DND-41 (cell line): ENCODE data around the gene OR5H1.
"Not testable (repeated sequence)": the region's sequence is repeated elsewhere in the genome, so short reads cannot be mapped to it uniquely, and the experiment has no call there.

ENCODE experiments used
- ATAC-seq: fragments of 200-7000 bp; cut with Tn5 transposase; 3 replicates; pipeline ENCODE4 v1.9.1; 2021; ENCODE audit warnings: low read depth; ENCODE audit not compliant: insufficient read depth
- DNase-seq: peaks from one replicate; pipeline ENCODE4 v3.0.0-alpha.2; 2020
- H2AFZ ChIP-seq: 2 replicates; pipeline ENCODE4 v1.6.0; 2012; ENCODE audit warnings: low read depth, low read length
- H3K27ac ChIP-seq: 2 replicates; pipeline ENCODE4 v1.5.1; 2012; ENCODE audit warnings: low read length, inconsistent platforms
- H3K27me3 ChIP-seq: fragments of 200-600 bp; sonication (generic); 2 replicates; pipeline ENCODE4 v1.6.0; 2012; ENCODE audit warnings: low read length, mild to moderate bottlenecking, inconsistent platforms; ENCODE audit not compliant: insufficient read depth, poor library complexity
- H3K36me3 ChIP-seq: 2 replicates; pipeline ENCODE4 v1.5.1; 2012; ENCODE audit warnings: low read length, inconsistent platforms; ENCODE audit not compliant: insufficient read depth
- H3K4me1 ChIP-seq: 2 replicates; pipeline ENCODE4 v1.5.1; 2012; ENCODE audit warnings: mild to moderate bottlenecking, low read length; ENCODE audit not compliant: insufficient read depth
- H3K4me2 ChIP-seq: 2 replicates; pipeline ENCODE4 v1.6.0; 2012; ENCODE audit warnings: mild to moderate bottlenecking, moderate library complexity, low read length, inconsistent platforms; ENCODE audit not compliant: insufficient read depth
- H3K4me3 ChIP-seq, 2 experiments: fragments of 200-600 bp in 1 of 2; shearing (Covaris generic) in 1 of 2; 2 replicates each; pipeline ENCODE4 v1.5.1; 2012 to 2016; ENCODE audit warnings: inconsistent platforms in 2 of 2, low read length in 2 of 2, mild to moderate bottlenecking in 2 of 2, low read depth in 1 of 2, moderate library complexity in 1 of 2
- H3K79me2 ChIP-seq: 2 replicates; pipeline ENCODE4 v1.6.0; 2012; ENCODE audit warnings: low read length, inconsistent platforms; ENCODE audit not compliant: insufficient read depth
- H3K9ac ChIP-seq: 2 replicates; pipeline ENCODE4 v1.6.0; 2012; ENCODE audit warnings: low read depth, mild to moderate bottlenecking, inconsistent platforms, low read length, moderate library complexity
- H3K9me3 ChIP-seq: 2 replicates; pipeline ENCODE4 v1.5.1; 2012; ENCODE audit warnings: low read length, moderate library complexity, mild to moderate bottlenecking, inconsistent platforms; ENCODE audit not compliant: insufficient read depth, severe bottlenecking
- H4K20me1 ChIP-seq: 2 replicates; pipeline ENCODE4 v1.6.0; 2012; ENCODE audit warnings: low read length; ENCODE audit not compliant: insufficient read depth
- EZH2 ChIP-seq: IDR thresholded peaks from 3 replicates; pipeline ENCODE4 v1.6.1; 2012; ENCODE audit warnings: borderline replicate concordance, low read depth, mild to moderate bottlenecking, moderate library complexity, low read length, inconsistent platforms; ENCODE audit not compliant: severe bottlenecking
- TF ChIP-seq, protein P1 (sequence below): IDR thresholded peaks from 2 replicates; pipeline ENCODE4 v1.5.1; 2012; ENCODE audit warnings: borderline replicate concordance, low read length, moderate library complexity, mild to moderate bottlenecking; ENCODE audit not compliant: poor library complexity, severe bottlenecking; ENCODE audit errors: extremely low read depth

Gene OR5H1

GRCh38 chr3:98115717-98116116 is 14.8 kb upstream of the OR5H1 start:
- Histone ChIP-seq H3K4me1 (no peaks in the 10 kb centered on the region), H3K27ac (no peak overlapping the region), H3K27me3 (no peaks in the 10 kb centered on the region), H3K4me3 (no peak overlapping the region), H3K36me3 (no peaks in the 10 kb centered on the region), H2AFZ (no peak overlapping the region), H3K79me2 (no peaks in the 10 kb centered on the region), H3K9ac (no peak overlapping the region), H3K4me2 (no peak overlapping the region), H3K9me3 (no peaks in the 10 kb centered on the region), H4K20me1 (no peaks in the 10 kb centered on the region)
- ATAC-seq (no peak), DNase-seq (no peak)
- TF ChIP-seq EZH2: no peak
- TF ChIP-seq, protein P1, sequence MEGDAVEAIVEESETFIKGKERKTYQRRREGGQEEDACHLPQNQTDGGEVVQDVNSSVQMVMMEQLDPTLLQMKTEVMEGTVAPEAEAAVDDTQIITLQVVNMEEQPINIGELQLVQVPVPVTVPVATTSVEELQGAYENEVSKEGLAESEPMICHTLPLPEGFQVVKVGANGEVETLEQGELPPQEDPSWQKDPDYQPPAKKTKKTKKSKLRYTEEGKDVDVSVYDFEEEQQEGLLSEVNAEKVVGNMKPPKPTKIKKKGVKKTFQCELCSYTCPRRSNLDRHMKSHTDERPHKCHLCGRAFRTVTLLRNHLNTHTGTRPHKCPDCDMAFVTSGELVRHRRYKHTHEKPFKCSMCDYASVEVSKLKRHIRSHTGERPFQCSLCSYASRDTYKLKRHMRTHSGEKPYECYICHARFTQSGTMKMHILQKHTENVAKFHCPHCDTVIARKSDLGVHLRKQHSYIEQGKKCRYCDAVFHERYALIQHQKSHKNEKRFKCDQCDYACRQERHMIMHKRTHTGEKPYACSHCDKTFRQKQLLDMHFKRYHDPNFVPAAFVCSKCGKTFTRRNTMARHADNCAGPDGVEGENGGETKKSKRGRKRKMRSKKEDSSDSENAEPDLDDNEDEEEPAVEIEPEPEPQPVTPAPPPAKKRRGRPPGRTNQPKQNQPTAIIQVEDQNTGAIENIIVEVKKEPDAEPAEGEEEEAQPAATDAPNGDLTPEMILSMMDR: no peak

DNA sequence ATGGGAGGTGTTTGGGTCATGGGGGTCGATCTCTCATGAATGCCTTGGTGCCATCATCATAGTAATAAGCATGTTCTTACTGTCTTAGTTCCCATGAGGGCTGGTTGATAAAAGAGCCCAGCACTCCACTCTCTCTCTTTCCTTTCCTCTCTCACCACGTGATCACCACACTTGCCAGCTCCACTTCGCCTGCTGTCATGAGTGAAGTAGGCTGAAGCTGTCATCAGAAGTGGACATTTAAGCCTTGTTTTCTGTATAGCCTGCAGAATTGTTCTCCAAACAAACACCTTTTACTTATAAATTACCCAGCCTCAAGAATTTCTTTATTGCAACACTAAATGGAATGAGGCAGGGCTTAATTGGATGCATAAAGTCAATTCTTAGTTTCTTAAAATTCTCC is 6.1 kb downstream of the OR5H1 start:
- DNase-seq (no peak), ATAC-seq (no peak)
- Histone ChIP-seq H3K4me3 (no peak overlapping the region), H3K9ac (no peak overlapping the region), H2AFZ (no peak overlapping the region), H3K79me2 (no peaks in the 10 kb centered on the region), H4K20me1 (no peaks in the 10 kb centered on the region), H3K4me2 (no peak overlapping the region), H3K4me1 (no peaks in the 10 kb centered on the region), H3K27me3 (no peaks in the 10 kb centered on the region), H3K36me3 (no peaks in the 10 kb centered on the region), H3K9me3 (no peaks in the 10 kb centered on the region), H3K27ac (no peak overlapping the region)
- no peak for TF ChIP-seq EZH2
- TF ChIP-seq, protein P1: no peak

DNA sequence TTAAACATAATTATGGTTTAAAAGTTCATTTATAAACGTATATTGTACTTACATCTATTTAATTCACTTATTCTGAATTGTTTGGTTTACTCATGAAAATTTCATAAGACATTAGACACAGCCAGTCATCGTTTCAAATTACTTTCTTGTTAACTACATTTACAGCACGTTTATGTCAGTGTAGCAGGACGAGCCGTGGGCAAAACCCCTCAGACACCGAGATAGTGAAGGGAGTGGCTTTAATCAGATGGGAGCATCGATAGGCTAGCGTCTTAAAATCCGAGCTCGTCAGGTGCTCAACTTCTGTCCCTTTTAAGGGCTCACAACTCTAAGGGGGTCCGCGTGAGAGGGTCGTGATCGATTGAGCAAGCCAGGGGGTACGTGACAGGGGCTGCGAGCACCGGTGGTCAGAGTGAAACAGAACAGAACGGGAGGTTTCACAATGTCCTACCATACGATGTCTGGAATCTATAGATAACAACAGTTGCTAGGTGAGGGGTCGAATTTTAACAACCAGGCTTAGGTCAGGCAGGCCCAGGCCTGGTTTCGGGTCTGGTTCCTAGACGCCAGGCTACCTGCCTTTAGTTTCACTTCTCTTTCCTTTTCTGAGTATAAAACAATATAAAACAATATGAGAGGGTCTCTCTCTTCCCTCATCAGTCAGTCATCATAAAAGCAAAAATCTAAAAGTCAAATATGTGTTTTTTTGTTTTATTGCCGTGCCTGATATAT is 7.5 kb downstream of the OR5H1 start:
- H3K27me3 ChIP-seq, H2AFZ ChIP-seq, ATAC-seq, H3K9ac ChIP-seq, H3K4me1 ChIP-seq, H3K36me3 ChIP-seq, H3K4me2 ChIP-seq, H3K4me3 ChIP-seq, H4K20me1 ChIP-seq, H3K79me2 ChIP-seq, H3K9me3 ChIP-seq, DNase-seq, H3K27ac ChIP-seq: not testable (repeated sequence)

DNA sequence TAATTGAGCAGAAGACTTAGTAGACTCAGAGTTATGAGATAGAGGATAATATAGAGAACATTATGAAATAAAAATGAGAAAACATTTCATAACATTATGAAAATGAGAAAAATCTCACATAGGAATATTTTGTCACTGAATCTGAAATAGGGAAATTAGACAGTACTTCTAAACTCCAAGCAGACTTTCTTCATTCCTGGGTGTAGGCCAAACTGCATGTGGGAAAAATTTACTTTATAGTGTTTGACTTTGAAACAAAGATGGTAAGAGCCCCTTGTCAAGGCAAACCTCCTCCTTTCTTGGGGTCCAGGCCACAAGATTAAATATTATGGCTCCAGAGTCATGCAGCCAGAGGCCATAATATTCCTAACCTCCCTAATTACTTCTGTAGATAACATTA is 10.0 kb downstream of the OR5H1 start:
- Histone ChIP-seq H4K20me1 (no peaks in the 10 kb centered on the region), H3K27ac (no peak overlapping the region), H3K9ac (no peak overlapping the region), H2AFZ (no peak overlapping the region), H3K36me3 (no peaks in the 10 kb centered on the region), H3K27me3 (no peaks in the 10 kb centered on the region), H3K4me2 (no peak overlapping the region), H3K4me3 (no peak overlapping the region), H3K79me2 (no peaks in the 10 kb centered on the region), H3K9me3 (no peaks in the 10 kb centered on the region), H3K4me1 (no peaks in the 10 kb centered on the region)
- ATAC-seq (no peak), DNase-seq (no peak)
- no peak for TF ChIP-seq EZH2
- TF ChIP-seq, protein P1: no peak
